Measurements from ENCODE around the gene ADAMTS17.

- no peak for TF ChIP-seq CTCF (conservative IDR thresholded peaks at IDR 0.05; ENCODE audit: low read length)
- TF ChIP-seq EZH2phosphoT487 (IDR thresholded peaks at IDR 0.05; ENCODE audit: borderline replicate concordance): no peak
Measured at GRCh38 chr15:100170291-100171210, 171.2 kb downstream of the ADAMTS17 start.
